Mucosa of rectum (tissue), 2 donors: ENCODE data around the gene COL10A1.

Experiments
- H3K27ac ChIP-seq, 2 donors: one replicate each; pipeline ENCODE4 v1.7.0; 2013; ENCODE audit warnings: inconsistent platforms in 2 of 2, low read depth in 2 of 2, low read length in 2 of 2
- H3K27me3 ChIP-seq, 2 donors: one replicate each; pipeline ENCODE4 v1.7.0; 2013; ENCODE audit warnings: low read length in 2 of 2; ENCODE audit not compliant: control insufficient read depth in 2 of 2, insufficient read depth in 2 of 2
- H3K36me3 ChIP-seq, 2 donors: one replicate each; pipeline ENCODE4 v1.7.0; 2013; ENCODE audit warnings: low read length in 2 of 2; ENCODE audit not compliant: control insufficient read depth in 2 of 2, insufficient read depth in 2 of 2
- H3K4me1 ChIP-seq, 2 donors: one replicate each; pipeline ENCODE4 v1.7.0; 2013; ENCODE audit warnings: low read length in 2 of 2, mild to moderate bottlenecking in 1 of 2; ENCODE audit not compliant: control insufficient read depth in 2 of 2, insufficient read depth in 2 of 2
- H3K4me3 ChIP-seq, 2 donors: one replicate each; pipeline ENCODE4 v1.7.0; 2013; ENCODE audit warnings: low read length in 2 of 2
- H3K9ac ChIP-seq, 2 donors: one replicate each; pipeline ENCODE4 v1.7.0; 2013; ENCODE audit warnings: low read length in 2 of 2, low read depth in 1 of 2, mild to moderate bottlenecking in 1 of 2
- H3K9me3 ChIP-seq, 2 donors: one replicate each; pipeline ENCODE4 v1.7.0; 2013; ENCODE audit warnings: low read length in 2 of 2; ENCODE audit not compliant: control insufficient read depth in 2 of 2
- donor health status: healthy.
- donor health status: Normal muscosa, but diverticular disease.

COL10A1 gene

GRCh38 chr6:116157391-116157790, 31.5 kb upstream of the COL10A1 start:
- Histone ChIP-seq H3K4me3 (no peak overlapping the region), H3K4me1 (no peaks in the 10 kb centered on the region), H3K27me3 (no peaks in the 10 kb centered on the region), H3K36me3 (no peaks in the 10 kb centered on the region), H3K9ac (no peak overlapping the region), H3K9me3 (no peaks in the 10 kb centered on the region), H3K27ac (no peak overlapping the region)

GRCh38 chr6:116156405-116157326, 30.7 kb upstream of the COL10A1 start:
- H3K27me3 ChIP-seq: no peaks in the 10 kb centered on the region
- H3K4me3 ChIP-seq: no peak overlapping the region
- no peaks in the 10 kb centered on the region for H3K36me3 ChIP-seq
- H3K9ac ChIP-seq: no peak overlapping the region
- H3K27ac ChIP-seq: no peak overlapping the region
- no peaks in the 10 kb centered on the region for H3K4me1 ChIP-seq
- H3K9me3 ChIP-seq: no peaks in the 10 kb centered on the region

DNA sequence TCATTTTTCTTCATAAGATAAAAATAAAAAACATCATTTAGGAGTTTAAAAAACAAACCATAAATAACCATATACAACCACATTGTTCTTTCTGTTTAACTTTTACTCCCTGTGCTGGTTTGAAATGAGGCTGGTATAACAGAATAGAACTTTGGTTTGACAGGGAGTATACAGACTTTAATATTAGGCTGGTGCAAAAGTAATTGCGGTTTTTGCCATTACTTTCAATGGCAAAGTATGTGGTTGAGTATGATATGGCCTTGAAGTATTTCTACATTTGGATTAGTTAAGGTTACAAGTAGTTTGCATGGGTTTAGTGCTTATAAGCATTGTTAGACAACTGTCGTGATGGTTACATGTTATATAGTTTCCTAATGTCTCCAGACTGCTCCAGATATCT, 29.0 kb upstream of the COL10A1 start:
- no peaks in the 10 kb centered on the region for H3K4me1 ChIP-seq
- no peaks in the 10 kb centered on the region for H3K36me3 ChIP-seq
- no peak overlapping the region for H3K27ac ChIP-seq
- H3K9me3 ChIP-seq: no peaks in the 10 kb centered on the region
- no peak overlapping the region for H3K9ac ChIP-seq
- no peak overlapping the region for H3K4me3 ChIP-seq
- no peaks in the 10 kb centered on the region for H3K27me3 ChIP-seq

DNA sequence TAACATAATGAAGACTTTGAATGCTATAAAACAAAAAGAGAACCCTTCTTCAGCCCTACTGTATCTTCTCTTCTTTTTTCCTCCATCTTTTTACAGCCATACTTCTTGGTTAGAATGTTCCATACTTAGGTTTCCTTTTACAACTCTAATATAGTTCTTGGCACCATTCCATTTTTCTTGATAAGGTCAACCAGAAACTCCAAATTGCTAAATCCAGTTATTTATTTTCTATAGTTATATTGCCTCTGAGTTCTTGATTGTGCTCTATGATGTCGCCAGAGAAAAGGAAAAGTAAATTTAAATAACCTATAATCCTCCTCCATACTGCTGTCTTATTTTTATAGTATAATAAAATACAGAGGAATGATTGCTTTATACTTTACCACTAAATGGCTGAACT, 26.7 kb upstream of the COL10A1 start:
- H3K9ac ChIP-seq: no peak overlapping the region
- H3K27me3 ChIP-seq: no peaks in the 10 kb centered on the region
- H3K4me1 ChIP-seq: no peaks in the 10 kb centered on the region
- no peaks in the 10 kb centered on the region for H3K9me3 ChIP-seq
- no peak overlapping the region for H3K27ac ChIP-seq
- no peaks in the 10 kb centered on the region for H3K36me3 ChIP-seq
- H3K4me3 ChIP-seq: no peak overlapping the region

- H3K27me3 ChIP-seq: no peaks in the 10 kb centered on the region
- H3K27ac ChIP-seq: no peak overlapping the region
- no peak overlapping the region for H3K4me3 ChIP-seq
- H3K9ac ChIP-seq: no peak overlapping the region
- peaks cover 0 to under 1% of the 10 kb centered on the region in 2 donors for H3K4me1 ChIP-seq
- H3K9me3 ChIP-seq: no peaks in the 10 kb centered on the region
- no peaks in the 10 kb centered on the region for H3K36me3 ChIP-seq
These were observed 20.1 kb upstream of the COL10A1 start for GRCh38 chr6:116145803-116146675.

- Histone ChIP-seq H3K9ac (no peak overlapping the region), H3K4me1 (peaks cover 0 to 2% of the 10 kb centered on the region in 2 donors), H3K9me3 (no peaks in the 10 kb centered on the region), H3K36me3 (no peaks in the 10 kb centered on the region), H3K4me3 (no peak overlapping the region), H3K27ac (no peak overlapping the region), H3K27me3 (no peaks in the 10 kb centered on the region)
These were observed 18.7 kb upstream of the COL10A1 start for GRCh38 chr6:116144605-116145004.

DNA sequence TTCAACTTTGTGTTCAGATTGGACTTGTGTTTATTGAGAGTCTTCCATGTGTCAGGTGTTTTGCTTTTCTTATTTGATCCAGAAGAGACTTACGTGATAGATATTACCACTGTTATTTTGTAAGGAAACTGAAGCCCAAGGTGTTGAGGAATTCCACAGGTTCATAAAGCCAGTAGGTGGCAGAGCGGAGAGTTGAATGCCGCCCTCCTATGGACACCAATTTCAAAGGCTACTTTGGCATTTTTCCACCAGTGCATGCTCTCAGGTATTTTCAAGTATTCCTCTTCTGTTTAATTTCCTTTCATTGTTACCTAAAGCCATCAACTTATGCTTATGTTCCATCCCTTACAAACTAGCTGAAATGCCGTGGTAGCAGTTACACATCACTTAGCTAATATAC, 14.0 kb upstream of the COL10A1 start:
- Histone ChIP-seq H3K27ac (no peak overlapping the region), H3K4me1 (peaks cover 0 to 2% of the 10 kb centered on the region in 2 donors), H3K36me3 (peaks cover 0 to 3% of the 10 kb centered on the region in 2 donors), H3K4me3 (no peak overlapping the region), H3K27me3 (no peaks in the 10 kb centered on the region), H3K9ac (no peak overlapping the region), H3K9me3 (no peaks in the 10 kb centered on the region)

- no peak overlapping the region for H3K4me3 ChIP-seq
- H3K27ac ChIP-seq: no peak overlapping the region
- H3K9ac ChIP-seq: no peak overlapping the region
- H3K27me3 ChIP-seq: no peaks in the 10 kb centered on the region
- peaks cover 0 to 3% of the 10 kb centered on the region in 2 donors for H3K36me3 ChIP-seq
- no peaks in the 10 kb centered on the region for H3K9me3 ChIP-seq
- H3K4me1 ChIP-seq: peaks cover 0 to 2% of the 10 kb centered on the region in 2 donors
These were observed 11.0 kb upstream of the COL10A1 start for GRCh38 chr6:116136933-116137340.

DNA sequence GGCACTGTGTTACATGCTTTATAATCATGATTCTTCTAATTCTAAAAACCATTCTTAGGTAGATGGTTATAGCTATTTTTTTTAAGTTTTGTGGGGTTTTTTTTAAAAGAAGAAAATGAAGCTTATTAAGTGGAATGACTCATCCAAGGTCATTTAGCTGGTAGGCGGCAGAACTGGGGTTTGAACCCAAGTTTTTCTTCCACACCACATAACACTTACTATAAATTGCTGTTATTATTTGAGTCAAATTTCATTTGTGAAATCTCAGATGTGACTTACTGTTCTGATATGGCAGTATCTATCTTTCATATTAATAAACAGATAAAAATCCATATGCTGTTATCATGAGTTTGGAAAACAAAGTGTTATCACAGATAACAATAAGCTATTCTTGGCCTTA, 10.4 kb upstream of the COL10A1 start:
- Histone ChIP-seq H3K9ac (no peak overlapping the region), H3K4me1 (peaks cover 0 to 2% of the 10 kb centered on the region in 2 donors), H3K27ac (no peak overlapping the region), H3K9me3 (no peaks in the 10 kb centered on the region), H3K36me3 (peaks cover 0 to 3% of the 10 kb centered on the region in 2 donors), H3K4me3 (no peak overlapping the region), H3K27me3 (no peaks in the 10 kb centered on the region)

- no peak overlapping the region for H3K9ac ChIP-seq
- H3K27me3 ChIP-seq: no peaks in the 10 kb centered on the region
- no peaks in the 10 kb centered on the region for H3K9me3 ChIP-seq
- H3K27ac ChIP-seq: no peak overlapping the region
- peaks cover 0 to 3% of the 10 kb centered on the region in 2 donors for H3K36me3 ChIP-seq
- H3K4me3 ChIP-seq: no peak overlapping the region
- no peaks in the 10 kb centered on the region for H3K4me1 ChIP-seq
These were observed 7.5 kb upstream of the COL10A1 start for GRCh38 chr6:116133453-116133852.
